Pancreas (tissue), 10 donors: ENCODE results near the gene WARS2. TPM values are rescaled to one million over a fixed set of nuclear protein-coding genes. Genes with fewer than 3 reads are reported as not detected.

ENCODE experiments used
- ATAC-seq, 4 donors: fragments of 200-7000 bp; cut with Tn5 transposase; one replicate each; pipeline versions ENCODE4 v1.8.0 to v1.9.1; 2020; ENCODE audit warnings: mild to moderate bottlenecking in 4 of 4, moderate library complexity in 4 of 4
- DNase-seq, 6 donors: peaks; one replicate each; pipeline ENCODE4 v3.0.0-alpha.2; 2020
- FAIRE-seq: peaks from 2 replicates; lab custom pipeline; 2012; peaks lifted over from hg19 to GRCh38; lab: Jason Lieb, UNC
- H3K27ac ChIP-seq, 4 donors: fragments of 200-600 bp; sonication (generic); 1 replicate in 3 of 4; 2 replicates in 1 of 4; pipeline versions ENCODE4 v1.5.0 to v1.8.0; 2020
- H3K27me3 ChIP-seq, 4 donors: fragments of 200-600 bp; one replicate each; pipeline ENCODE4 v1.8.0; 2021
- H3K36me3 ChIP-seq, 3 donors: fragments of 200-600 bp; sonication (generic) in 1 of 3; one replicate each; pipeline versions ENCODE4 v1.5.0 to v1.8.0; 2020 to 2021
- H3K4me1 ChIP-seq, 3 donors: fragments of 200-600 bp; one replicate each; pipeline ENCODE4 v1.8.0; 2021
- H3K4me3 ChIP-seq, 4 donors: fragments of 200-600 bp; sonication (generic) in 2 of 4; one replicate each; pipeline versions ENCODE4 v1.5.0 to v1.8.0; 2020 to 2021
- H3K9me3 ChIP-seq, 4 donors: fragments of 200-600 bp; one replicate each; pipeline ENCODE4 v1.8.0; 2021
- WGBS, 2 donors: extraction: QIAGEN DNeasy Blood & Tissue Kit; methylation state at CpG; one replicate each; pipeline ENCODE4 v1.1.7; 2013; 5-methylcytosine and 5-hydroxymethylcytosine counted together
- intact Hi-C, 3 donors: fragments of 100-400 bp; cut with DNase I; formaldehyde crosslinking; loops; one replicate each; pipeline versions ENCODE4 v1.11.1 to v1.14.2; 2022
- polyA plus RNA-seq, 2 donors: library from polyadenylated mRNA; stranded (reverse); fragments of 200-250 nt; gene quantifications; one replicate each; pipeline ENCODE4 v1.2.3, GENCODE V29; 2013
- total RNA-seq, 6 donors: library from RNA; stranded (reverse); fragmentation: NEBNext Ultra II Directional in 4 of 6; extraction: Animal tissue kit (Norgen Biotek cat#: 25700) in 4 of 6; gene quantifications; one replicate each; pipeline versions ENCODE4 v1.2.1 to v1.2.4, GENCODE V29; 2021 to 2023
- TF ChIP-seq, protein P1 (sequence below), 4 donors: fragments of 200-600 bp; sonication (generic) in 3 of 4; IDR thresholded peaks; one replicate each; pipeline versions ENCODE4 v1.5.0 to v1.8.0; 2021; ENCODE audit warnings: antibody characterized with exemption in 4 of 4
- donor health status: healthy with polysubstance abuse.
- donor health status: DM: no; HTN: no; CAD: no; lungs with moderate emphysema.
- donor health status: DM: no; HTN: no; CAD: no.
- donor health status: control.
- donor health status: control.
- donor health status: Bipolar disorder and iron deficiency.
- donor health status: DM: yes; HTN: yes; CAD: no.
- donor health status: DM: no; HTN: no; CAD: no.
- donor health status: DM: no; HTN: no; CAD: no.
- donor health status: DM: yes; HTN: yes; CAD: no.

The WARS2 gene
- total and polyA plus RNA-seq, 8 donors, result 3.4 to 14.0 (median 9.4) TPM

DNA sequence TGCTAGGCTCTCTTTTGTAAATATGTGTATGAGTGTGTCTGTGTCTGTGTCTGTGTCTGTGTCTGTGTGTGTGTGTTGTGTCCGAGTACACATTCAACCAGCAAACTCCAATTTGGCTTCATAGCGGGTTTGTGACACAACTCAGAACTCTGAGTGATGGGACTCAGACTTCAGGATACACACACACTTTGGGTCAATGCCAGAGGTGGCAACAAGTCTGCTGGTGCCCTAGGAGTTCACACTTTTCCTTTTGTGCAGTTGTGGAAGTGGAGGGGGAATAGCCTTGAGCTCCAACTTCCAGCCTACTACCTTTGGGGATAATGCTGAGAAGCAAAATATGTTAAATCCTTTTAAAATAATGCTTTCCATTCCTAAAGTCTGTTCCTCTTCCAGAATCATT lies 135.7 kb downstream of the WARS2 start:
- Histone ChIP-seq H3K27me3 (peaks cover 0 to 56% (median 14%) of the 10 kb centered on the region in 4 donors), H3K4me3 (no peak overlapping the region), H3K9me3 (no peaks in the 10 kb centered on the region), H3K27ac (no peak overlapping the region), H3K4me1 (peaks cover 0 to 26% (median 7%) of the 10 kb centered on the region in 3 donors), H3K36me3 (no peaks in the 10 kb centered on the region)
- WGBS, 2 donors, result 78 to 81% methylated on average over 2 of the region's 2 CpGs
- TF ChIP-seq, protein P1, sequence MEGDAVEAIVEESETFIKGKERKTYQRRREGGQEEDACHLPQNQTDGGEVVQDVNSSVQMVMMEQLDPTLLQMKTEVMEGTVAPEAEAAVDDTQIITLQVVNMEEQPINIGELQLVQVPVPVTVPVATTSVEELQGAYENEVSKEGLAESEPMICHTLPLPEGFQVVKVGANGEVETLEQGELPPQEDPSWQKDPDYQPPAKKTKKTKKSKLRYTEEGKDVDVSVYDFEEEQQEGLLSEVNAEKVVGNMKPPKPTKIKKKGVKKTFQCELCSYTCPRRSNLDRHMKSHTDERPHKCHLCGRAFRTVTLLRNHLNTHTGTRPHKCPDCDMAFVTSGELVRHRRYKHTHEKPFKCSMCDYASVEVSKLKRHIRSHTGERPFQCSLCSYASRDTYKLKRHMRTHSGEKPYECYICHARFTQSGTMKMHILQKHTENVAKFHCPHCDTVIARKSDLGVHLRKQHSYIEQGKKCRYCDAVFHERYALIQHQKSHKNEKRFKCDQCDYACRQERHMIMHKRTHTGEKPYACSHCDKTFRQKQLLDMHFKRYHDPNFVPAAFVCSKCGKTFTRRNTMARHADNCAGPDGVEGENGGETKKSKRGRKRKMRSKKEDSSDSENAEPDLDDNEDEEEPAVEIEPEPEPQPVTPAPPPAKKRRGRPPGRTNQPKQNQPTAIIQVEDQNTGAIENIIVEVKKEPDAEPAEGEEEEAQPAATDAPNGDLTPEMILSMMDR (IDR thresholded peaks at IDR 0.05), result no peak
- DNase-seq, result no peak
- intact Hi-C loops, result loop anchor here in 1 of 3 donors (10.0 kb wide), 1 partner anchor 850 kb away; no protein-coding TSS in a partner anchor
- no peak for ATAC-seq
- FAIRE-seq, result no peak

DNA sequence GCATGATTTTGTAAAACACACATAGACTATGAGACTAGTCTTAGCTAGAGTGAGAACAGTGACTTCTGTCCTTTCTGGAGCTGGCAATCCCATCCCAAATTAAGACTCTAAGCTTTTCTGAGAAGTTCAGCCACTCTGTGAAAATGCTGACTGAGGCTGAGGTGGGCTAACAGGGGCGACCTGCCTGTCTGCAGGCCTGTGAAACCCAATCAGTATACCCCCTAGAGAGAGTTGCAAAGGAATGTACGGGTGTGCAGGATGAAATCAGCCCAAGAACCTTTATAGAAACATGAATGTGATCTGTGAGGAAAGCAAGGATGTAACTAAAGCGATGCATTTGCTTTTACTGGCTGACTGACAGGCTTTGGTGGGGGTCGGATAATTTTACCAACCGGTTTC lies 136.3 kb downstream of the WARS2 start:
- FAIRE-seq (no peak), ATAC-seq (no peak), DNase-seq (no peak)
- H3K27ac ChIP-seq, result no peak overlapping the region
- H3K9me3 ChIP-seq, result no peaks in the 10 kb centered on the region
- intact Hi-C loops, result loop anchor here in 1 of 3 donors (10.0 kb wide), 1 partner anchor 849 kb away; no protein-coding TSS in a partner anchor
- peaks cover 0 to 56% (median 14%) of the 10 kb centered on the region in 4 donors for H3K27me3 ChIP-seq
- TF ChIP-seq, protein P1 (IDR thresholded peaks at IDR 0.05), result no peak
- H3K4me3 ChIP-seq, result no peak overlapping the region
- H3K36me3 ChIP-seq, result no peaks in the 10 kb centered on the region
- H3K4me1 ChIP-seq, result peaks cover 0 to 26% (median 7%) of the 10 kb centered on the region in 3 donors
- 42 to 55% methylated on average over 5 of the region's 5 CpGs for WGBS, 2 donors

DNA sequence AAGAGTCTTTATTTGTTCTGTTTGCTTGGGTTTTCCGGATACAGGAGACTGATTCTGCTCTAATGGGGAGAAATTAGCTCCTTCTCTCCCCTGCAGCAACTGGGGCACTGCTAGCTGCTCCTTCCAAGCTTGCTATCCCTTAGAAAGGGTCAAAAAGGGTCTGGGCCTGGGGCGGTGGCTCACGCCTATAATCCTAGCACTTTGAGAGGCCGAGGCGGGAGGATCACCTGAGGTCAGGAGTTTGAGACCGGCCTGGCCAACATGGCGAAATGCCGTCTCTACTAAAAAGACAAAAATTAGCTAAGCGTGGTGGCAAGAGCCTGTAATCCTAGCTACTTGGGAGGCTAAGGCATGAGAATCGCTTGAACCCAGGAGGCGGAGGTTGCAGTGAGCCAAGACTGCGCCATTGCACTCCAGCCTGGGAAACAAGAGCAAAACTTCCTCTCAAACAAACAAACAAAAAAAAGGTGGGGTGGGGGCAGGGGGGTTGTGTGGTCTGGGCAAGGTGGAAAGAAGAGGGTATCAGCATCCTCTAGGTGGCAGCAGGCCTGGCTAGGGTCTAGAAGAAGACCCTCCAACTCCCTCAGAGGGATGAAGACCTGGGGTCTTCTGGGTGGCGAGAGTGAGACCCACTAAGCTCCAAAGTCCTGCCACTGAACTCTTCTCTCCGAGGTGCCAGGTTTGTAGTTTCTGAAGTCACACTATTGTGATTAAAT lies 136.9 kb downstream of the WARS2 start:
- H3K4me1 ChIP-seq, result peaks cover 0 to 26% (median 7%) of the 10 kb centered on the region in 3 donors
- peaks cover 0 to 56% (median 14%) of the 10 kb centered on the region in 4 donors for H3K27me3 ChIP-seq
- H3K27ac ChIP-seq, result no peak overlapping the region
- ATAC-seq (no peak), FAIRE-seq (no peak), DNase-seq (no peak)
- intact Hi-C loops, result loop anchor here in 1 of 3 donors (10.0 kb wide), 1 partner anchor 849 kb away; no protein-coding TSS in a partner anchor
- no peak overlapping the region for H3K4me3 ChIP-seq
- no peaks in the 10 kb centered on the region for H3K9me3 ChIP-seq
- 49 to 64% methylated on average over 14 of the region's 14 CpGs for WGBS, 2 donors
- no peaks in the 10 kb centered on the region for H3K36me3 ChIP-seq
- TF ChIP-seq, protein P1 (IDR thresholded peaks at IDR 0.05), result no peak

DNA sequence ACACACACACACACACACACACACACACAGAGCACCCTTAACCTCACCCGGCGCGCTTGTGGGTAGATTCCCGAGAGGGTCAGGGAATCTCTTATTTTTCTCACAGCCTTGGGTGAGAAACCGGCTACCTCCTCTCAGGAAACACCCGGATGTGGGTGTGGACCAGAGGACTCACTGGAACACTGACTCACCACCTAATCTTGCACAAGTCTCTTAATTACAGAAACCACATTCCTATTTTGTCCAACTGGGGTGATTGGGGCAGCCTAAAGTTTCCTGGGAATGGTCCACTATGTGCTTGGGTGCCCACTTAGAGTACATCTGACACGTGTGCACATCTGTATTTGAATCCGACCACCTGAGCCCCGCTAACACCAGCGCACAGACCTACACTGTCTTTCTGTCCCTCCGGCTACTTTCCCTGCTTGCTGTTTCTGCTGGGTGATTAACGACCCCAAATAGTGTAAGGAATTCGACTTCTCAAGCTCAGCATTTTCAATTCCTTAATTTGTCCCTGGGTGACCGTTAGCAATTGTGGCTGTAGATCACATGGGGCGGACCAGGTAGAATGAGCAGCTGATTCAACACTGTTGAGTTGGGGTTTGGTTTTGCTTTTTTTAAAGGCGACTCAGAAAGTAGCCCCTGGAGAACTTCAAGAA lies 138.3 kb downstream of the WARS2 start:
- H3K27me3 ChIP-seq, result peaks cover 0 to 54% (median 11%) of the 10 kb centered on the region in 4 donors
- ATAC-seq (peak in 3 of 4 donors; percentile 54 to 66 (median 60)), DNase-seq (no peak), FAIRE-seq (no peak)
- H3K27ac ChIP-seq, result no peak overlapping the region
- H3K9me3 ChIP-seq, result no peaks in the 10 kb centered on the region
- intact Hi-C loops, result loop anchor here in 1 of 3 donors (10.0 kb wide), 1 partner anchor 847 kb away; no protein-coding TSS in a partner anchor
- H3K4me3 ChIP-seq, result no peak overlapping the region
- TF ChIP-seq, protein P1 (IDR thresholded peaks at IDR 0.05), result no peak
- H3K4me1 ChIP-seq, result peaks cover 0 to 18% (median 0%) of the 10 kb centered on the region in 3 donors
- WGBS, 2 donors, result 12% methylated on average over 16 of the region's 16 CpGs
- H3K36me3 ChIP-seq, result no peaks in the 10 kb centered on the region
